HG02623 (cell line): Measurements from ENCODE around the gene THUMPD2.
"Not testable (repeated sequence)": the region's sequence is repeated elsewhere in the genome, so short reads cannot be mapped to it uniquely, and the experiment has no call there.

Experiments used
- ATAC-seq: cut with Tn5 transposase; IDR thresholded peaks from one replicate; pipeline ENCODE4 v1.9.1; 2021; ENCODE audit warnings: moderate library complexity; ENCODE audit not compliant: unreplicated experiment

The THUMPD2 gene, protein sequence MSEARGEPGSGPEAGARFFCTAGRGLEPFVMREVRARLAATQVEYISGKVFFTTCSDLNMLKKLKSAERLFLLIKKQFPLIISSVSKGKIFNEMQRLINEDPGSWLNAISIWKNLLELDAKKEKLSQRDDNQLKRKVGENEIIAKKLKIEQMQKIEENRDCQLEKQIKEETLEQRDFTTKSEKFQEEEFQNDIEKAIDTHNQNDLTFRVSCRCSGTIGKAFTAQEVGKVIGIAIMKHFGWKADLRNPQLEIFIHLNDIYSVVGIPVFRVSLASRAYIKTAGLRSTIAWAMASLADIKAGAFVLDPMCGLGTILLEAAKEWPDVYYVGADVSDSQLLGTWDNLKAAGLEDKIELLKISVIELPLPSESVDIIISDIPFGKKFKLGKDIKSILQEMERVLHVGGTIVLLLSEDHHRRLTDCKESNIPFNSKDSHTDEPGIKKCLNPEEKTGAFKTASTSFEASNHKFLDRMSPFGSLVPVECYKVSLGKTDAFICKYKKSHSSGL

DNA sequence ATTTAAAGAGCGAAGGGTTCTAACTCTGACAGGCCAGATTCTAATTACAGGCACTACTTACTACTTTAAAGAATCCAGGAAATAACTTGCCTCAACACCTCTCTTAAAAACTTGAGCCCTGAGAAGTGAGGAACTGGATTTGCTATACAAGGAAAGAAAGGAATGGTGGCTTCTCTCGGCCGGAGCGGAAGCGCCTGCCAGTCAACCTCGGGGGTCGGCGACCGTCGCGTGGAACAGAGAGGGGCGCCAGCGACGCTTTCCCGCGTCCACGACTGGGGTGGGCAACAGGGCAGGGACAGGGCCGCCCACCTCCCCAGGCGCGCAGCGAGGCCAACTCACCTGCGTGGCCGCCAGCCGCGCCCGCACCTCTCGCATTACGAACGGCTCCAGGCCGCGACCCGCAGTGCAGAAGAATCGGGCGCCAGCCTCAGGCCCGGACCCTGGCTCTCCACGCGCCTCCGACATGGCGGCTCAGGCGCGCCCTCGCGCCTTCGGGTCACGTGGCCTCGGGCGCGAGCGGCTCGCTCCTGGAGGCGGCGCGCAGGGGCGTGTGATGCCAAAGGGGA lies at the start of gene THUMPD2:
TSS of gene THUMPD2 (minus strand) at position 484 of the 566 bp plus-strand sequence. CDS start at position 465, 19 bp downstream.
- peak; percentile 79 for ATAC-seq

DNA sequence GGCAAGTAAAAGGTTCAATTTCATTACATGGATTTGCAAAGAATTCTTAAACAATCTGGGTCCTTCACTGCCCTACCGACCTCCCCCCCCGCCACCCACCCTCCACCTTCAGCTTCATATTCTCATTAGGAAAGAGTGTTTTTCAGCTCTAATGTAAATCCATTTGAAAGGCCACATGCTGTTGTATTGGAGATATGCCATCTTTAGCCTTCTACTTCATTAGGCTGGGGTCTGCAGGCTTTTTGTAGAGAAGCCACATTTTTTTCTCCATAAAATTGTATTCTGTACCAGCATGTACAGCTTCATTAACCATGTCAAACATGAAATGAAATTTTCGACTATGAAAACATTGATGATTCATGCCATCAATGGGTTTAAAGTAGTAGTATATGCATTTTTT lies 42.8 kb upstream of the THUMPD2 start:
- no peak for ATAC-seq

DNA sequence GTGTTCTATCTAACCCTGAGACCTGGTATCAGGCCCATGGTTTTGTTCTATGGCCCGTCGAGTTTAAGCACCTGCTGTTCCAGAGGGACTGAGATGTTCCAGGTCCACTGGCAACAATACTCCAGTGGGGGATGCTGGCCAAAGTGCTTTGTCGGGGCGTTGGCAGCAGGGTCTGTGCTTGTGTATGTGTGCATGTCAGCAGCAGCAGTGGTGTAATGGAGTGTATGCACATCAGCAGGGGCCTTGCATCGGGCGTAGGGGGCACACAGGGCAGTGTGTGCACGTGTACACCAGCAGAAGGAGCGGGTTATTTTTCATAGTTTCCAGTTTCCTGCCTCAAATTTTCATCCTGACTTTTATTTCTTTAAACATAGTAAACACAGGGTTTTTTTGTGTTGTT lies 37.8 kb upstream of the THUMPD2 start:
- no peak for ATAC-seq

DNA sequence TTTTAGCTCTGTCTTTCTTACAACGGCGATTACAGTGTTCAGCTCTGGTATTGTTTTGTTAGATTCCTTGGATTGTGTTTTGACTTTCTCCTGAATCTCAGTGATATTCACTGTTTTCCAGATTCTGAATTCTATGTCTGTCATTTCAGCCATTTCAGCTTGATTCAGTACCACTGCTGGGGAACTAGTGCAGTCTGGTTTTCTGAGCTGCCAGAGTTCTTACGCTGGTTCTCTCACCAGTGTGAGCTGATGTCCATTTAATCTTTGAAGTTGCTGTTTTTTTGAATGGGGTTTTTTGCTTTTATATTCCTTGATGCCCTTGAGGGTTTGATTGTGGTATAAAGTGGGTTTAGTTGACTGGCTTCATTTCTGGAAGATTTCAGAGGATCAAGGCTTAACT lies 37.4 kb upstream of the THUMPD2 start:
- no peak for ATAC-seq

DNA sequence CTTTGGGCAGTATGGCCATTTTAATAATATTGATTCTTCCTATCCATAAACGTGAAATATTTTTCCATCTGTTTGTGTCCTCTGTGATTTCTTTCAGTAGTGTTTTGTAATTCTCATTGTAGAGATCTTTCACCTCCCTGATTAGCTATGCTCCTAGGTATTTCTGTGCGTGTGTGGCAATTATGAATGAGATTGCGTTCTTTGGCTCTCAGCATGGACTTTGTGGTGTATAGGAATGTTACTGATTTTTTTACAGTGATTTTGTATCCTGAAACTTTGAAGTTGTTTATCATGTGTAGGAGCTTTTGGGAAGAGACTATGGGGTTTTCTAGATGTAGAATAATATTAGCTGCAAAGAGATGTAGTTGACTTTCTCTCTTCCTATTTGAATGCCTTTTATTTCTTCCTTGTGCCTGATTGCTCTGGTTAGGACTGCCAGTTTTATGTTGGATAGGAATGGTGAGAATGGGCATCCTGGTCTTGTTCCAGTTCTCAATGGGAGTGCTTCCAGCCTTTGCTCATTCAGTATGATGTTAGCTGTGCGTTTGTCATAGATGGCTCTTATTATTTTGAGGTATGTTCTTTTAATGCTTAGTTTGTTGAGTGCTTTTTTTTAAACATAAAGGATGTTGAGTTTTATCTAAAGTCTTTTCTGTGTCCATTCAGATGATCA lies 27.0 kb upstream of the THUMPD2 start:
- ATAC-seq = no peak

DNA sequence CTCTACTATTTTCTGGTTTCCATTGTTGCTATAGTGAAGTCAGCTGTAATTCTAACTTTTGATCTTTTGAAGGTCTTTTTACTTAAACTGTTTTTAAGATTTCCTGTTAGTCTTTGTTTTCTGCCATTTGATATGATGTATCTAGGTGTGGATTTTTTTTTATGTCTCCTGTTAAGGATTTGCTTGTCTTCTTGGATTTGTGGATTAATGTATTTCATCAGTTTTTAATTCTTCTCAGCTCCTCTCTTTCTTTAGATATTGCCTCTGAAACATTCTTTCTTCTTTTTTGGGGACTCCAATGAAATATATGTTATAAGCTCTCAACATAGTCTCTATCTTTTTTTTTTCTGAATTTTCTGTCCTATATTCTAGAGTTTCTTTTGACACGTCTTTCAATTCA lies 24.8 kb upstream of the THUMPD2 start:
- ATAC-seq = no peak

DNA sequence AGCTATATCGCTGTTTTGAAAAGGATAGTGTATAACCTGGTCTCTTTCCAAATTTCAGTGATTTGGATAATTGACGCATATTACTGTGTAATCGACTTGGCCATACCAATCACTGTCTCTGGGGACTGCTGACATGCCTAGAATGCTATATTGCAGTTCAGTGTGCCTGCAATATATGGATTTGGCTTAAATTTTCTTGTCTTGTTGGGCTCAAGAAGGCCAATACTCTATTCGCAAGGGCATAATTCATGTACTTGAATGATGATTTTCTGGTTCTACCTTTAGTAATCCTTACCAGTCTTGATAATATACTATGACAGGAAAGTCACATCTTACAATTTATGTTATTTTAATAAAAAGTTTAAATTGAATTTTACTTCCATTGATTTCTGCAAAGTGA lies 21.7 kb upstream of the THUMPD2 start:
- ATAC-seq = no peak

DNA sequence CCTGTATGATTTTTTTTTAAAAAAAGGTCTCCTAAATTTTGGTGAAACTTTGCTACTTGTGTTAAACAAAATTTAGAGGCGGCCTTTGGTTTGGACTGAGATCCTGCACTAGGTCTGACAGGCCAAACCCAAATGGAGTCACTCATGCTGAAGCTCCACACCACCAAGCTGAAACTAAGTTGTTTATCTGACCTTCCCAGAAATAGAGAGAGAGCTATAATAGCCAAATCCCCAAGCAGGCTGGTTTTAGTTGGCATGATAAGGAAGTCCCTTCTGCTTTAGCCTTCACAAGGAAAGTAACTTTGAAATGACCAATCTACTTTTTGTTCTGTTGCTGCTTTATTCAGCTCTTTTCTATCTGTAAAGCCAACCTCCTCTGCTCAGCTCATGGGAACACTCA lies 17.1 kb upstream of the THUMPD2 start:
- ATAC-seq = no peak

DNA sequence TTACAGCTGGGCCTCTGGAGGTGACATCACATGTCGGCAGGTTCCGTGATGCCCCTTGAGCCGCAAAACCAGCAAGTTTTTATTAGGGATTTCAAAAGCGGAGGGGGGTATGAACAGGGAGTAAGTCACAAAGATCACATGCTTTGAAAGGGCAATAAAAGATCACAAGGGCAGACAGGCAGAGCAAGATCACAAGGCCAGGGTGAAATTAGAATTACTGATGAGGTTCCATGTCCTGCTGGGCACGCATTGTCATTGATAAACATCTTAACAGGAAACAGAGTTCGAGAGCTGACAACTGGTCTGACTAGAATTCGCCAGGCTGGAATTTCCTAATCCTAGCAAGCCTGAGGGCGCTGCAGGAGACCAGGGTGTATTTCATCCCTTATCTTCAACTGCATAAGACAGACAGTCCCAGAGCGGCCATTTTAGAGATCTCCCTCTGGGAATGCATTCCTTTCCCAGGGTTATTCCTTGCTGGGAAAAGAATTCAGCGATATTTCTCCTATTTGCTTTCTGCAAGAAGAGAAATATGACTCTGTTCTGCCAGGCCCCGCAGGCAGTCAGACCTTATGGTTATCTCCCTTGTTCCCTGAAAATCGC lies 11.3 kb upstream of the THUMPD2 start:
- ATAC-seq = not testable (repeated sequence)

DNA sequence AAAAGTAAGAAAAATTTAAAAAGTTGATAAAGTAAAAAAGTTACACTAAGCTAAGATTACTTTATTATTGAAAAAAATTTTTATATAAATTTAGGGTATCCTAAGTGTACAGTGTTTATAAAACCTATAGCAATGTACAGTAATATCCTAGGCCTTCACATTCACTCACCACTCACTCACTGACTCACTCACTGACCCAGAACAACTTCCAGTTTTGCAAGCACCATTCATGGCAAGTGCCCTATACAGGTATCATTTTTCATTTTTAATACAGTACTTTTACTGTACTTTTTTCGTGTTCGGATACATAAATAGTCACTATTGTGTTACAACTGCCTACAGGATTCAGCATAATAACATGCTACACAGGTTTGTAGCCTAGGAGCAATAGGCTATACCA lies 8.9 kb upstream of the THUMPD2 start:
- no peak for ATAC-seq

DNA sequence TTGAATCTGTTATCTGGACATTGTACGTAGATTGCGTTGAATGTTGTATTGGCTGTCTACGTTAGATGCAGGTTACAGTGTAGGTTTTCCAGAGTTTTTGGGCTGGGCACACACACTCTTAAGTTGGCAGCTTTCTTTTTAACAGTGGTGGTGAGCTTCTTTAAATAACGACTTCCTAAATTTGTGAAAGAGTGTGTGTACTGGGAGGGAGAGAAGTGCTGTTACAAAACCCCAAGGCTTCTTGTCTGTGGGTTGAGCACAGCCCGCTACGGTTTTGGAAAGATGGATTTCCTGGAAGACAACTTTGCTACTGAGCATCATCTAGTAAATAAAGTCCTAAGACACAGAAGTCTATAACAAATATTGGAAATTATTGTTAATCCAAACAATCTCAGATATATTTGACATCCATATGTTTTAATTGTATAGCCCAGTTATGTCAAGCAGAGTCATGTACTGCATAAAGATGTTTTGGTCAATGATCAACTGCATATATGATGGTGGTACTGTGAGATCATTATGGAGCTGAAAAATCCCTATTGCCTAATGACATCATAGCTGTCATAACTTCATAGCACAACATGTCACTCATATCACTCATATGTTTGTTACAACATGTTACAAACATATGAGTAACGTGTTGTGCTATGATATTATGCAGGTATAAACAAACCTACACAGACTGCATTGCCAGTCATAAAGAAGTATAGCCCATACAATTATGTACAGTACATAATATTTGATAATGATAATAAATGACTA lies 7.9 kb upstream of the THUMPD2 start:
- no peak for ATAC-seq

DNA sequence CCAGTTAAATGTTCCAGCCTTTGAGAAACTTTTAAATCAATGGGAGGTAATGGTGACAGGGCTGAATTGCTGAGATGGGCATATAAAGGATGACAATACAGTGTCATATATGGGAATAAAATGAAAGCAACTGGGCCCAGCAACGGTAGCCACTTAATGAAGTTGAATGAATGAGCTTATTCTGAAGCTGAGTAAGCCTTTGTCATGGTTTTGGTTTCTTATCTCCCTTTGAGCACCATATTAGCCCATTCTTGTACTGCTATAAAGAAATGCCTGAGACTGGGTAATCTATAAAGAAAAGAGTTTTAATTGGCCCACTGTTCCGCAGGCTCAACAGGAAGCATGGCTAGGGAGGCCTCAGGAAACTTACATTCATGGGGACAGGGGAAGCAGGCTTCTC lies 3.5 kb upstream of the THUMPD2 start:
- no peak for ATAC-seq

DNA sequence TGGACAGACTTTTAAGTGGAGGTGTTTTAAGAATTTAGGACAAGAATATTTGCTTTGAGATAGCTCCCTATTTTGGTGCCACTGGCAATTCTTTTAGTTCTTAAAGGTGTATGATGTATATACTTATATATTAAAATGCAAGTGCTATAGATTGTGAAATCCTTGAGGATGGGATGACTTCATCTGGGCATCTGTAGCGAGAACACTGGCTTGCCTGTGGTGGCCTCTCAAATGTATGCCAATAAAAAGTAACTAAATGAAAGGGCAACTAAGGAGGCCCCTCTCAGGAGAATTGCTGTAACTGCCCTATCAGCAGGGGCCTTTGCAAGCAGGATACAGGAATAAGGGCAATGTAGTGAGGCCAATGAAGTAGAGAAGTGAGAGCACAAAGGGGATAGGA lies 2.6 kb upstream of the THUMPD2 start:
- ATAC-seq = no peak

DNA sequence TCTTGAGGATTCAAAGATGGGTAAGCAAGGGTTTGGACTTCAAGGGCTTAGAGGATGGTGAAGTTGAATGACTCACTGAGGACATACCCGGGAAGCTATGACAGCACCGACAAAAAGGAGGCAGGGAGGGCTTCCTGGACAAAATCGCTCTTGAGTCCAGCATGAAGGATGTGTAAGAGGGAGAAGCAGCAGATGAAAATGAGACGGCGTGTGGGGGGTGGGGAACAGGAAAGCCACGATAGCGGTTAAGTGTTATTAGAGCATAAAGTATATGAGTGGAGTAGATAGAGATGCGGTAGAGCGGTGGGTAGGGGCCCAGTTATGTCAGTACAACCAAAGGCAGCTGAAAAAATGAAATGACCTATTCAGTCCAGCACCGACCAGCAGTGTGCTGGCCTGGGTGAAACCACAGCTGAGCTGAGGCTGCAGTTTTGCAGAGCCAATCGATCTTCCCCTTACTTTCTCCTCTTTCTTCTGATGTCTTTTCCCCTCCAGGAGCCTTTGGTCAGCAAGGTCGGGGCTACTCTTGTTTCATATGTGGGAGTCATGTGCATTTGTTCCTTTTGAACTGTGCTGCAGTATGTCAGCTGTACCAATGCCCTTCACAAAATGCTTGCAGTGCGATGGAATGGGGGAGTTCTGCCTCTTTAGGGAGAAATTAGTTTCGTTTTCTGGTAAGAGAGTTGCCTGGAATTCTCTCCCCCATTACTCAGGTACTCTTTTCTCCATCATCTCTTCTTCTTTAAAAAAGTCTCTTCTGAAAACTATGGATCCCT lies 2.0 kb upstream of the THUMPD2 start:
- no peak for ATAC-seq

DNA sequence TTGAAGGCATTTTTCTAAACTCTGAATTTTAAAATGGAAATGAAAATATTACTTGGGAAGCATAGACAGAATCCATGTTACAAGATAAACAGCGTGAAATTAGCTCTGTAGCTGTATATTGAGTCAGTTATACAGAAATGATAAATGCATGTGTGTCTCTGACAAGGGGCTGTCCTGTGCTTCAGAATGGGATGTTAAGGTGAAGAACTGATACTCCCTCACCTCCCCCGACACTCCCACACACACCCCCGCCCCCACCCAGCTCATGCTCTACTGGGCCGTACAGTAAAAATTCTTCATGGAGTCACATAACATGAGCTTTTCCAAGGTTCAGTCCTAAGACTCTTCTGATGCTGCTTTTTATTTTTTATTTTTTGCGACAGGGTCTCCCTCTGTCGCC lies 869 bp upstream of the THUMPD2 start:
- ATAC-seq = no peak

DNA sequence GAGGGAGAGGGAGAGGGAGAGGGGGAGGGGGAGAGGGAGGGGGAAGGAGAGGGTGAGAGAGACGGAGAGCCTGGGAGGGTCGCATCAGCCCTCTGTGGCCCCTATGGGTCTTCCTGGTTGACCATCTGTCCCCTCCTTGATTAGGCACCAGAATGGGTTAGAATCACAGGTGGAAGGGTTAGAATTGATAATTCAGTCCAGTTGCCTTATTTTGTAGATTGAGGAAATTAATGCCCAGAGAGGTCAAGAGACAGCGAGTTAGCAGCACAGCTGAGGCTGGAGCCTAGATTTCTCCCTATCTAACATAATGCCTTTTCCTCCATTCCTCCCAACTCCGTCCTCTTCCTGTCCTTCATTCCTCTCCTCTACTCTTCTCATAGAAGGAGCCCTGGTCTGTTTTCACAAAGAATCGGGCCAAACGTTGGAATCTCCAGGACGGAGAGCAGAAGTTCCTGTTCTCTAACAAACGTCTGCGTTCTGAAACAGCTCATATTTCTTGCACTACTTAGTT lies 338 bp upstream of the THUMPD2 start:
- no peak for ATAC-seq

DNA sequence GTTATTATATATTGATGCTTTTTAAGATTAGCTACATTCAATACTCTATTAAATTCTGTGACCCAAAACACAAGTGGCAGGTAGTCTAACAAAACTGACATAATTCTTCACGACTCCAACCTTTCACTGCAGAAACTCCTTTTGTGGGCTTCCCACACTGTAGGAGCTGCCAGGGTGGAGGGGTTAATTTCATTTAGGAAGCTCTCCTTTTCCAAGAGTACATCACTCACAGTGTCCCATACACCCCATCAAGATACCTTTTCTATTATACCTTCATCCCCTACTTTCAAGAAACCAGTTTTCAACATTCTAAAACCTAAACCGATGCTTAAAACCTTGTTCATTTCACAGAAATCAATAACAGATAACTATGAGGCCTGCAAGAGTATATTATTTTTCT lies 825 bp downstream of the THUMPD2 start:
- no peak for ATAC-seq

DNA sequence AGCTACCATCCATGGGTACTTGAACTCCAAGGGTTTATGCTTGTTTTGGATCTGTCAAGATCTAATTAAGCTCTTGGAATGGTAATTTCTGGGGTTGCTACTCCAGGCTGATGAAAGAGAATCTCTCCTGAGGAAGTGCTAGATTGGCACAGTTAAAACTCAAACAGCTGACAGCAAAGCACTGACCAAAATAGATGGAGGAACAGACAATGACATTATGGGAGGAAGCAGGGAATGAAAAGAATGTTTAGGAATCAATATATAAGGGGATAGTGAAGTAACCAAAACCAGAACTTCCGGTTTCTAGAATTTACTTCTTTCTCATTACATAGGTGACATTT lies 6.3 kb downstream of the THUMPD2 start:
- ATAC-seq = no peak

DNA sequence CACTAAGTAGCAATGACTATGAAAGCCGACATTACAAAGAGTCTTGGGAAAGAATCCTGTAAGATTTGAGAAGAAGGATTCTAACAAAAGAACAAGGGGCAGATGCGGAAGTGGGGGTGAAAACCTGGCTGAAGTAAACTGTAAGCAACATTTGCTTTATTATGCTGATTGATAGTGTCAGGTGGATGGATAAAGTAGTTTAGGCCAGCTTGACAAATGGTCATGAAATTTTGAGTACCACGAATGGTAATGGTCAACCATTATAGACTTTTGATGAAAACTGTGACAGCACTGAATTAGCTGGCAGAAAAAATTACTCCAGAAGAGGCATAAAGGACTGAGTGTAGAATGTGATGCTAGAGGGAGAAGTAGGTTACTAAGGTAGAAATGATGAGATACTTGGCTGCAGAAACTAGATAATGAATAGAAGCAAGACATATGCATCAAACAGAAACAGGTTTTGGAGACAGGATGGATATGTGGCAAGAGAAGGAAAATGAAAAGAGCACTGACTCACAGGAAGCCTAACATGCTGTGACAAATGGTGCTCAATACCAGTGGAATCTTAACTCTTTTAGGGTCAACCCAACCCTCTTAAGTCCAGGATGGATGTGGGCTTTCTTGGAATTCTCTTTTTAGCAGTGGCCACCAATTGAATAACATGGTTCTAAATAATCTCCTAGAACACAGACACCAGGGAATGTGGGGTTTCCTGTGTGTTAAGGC lies 6.8 kb downstream of the THUMPD2 start:
- no peak for ATAC-seq
